22Rv1 (cell line): ENCODE measurements around the gene DYNLL1.
A peak's percentile ranks its signal among the peaks of the same experiment; 100 is the strongest.
"Not testable (repeated sequence)": the region's sequence is repeated elsewhere in the genome, so short reads cannot be mapped to it uniquely, and the experiment has no call there.

Source experiments
- H3K27ac ChIP-seq: fragments of 450-650 bp; 2 replicates; pipeline ENCODE4 v1.5.1; 2017
- CTCF ChIP-seq: fragments of 450-650 bp; IDR thresholded peaks from 2 replicates; pipeline ENCODE4 v1.5.1; 2017; ENCODE audit warnings: mild to moderate bottlenecking
- ZFX ChIP-seq: fragments of 450-650 bp; IDR thresholded peaks from 2 replicates; pipeline ENCODE4 v1.6.1; 2017; ENCODE audit warnings: antibody characterized with exemption, borderline replicate concordance

Gene DYNLL1

GRCh38 chr12:120498870-120499515 lies 3.1 kb downstream of the DYNLL1 start:
- H3K27ac ChIP-seq = peak overlapping the region; percentile 79
- TF ChIP-seq CTCF (no peak), ZFX (no peak)

- TF ChIP-seq CTCF (no peak), ZFX (no peak)
- peak overlapping the region; percentile 79; the same call in 1 of the 2 replicates for H3K27ac ChIP-seq
Measured at GRCh38 chr12:120500581-120500980, 4.7 kb downstream of the DYNLL1 start.

GRCh38 chr12:120504587-120504986 lies 8.7 kb downstream of the DYNLL1 start:
- H3K27ac ChIP-seq = no peak overlapping the region
- TF ChIP-seq ZFX = no peak
- TF ChIP-seq CTCF = no peak

- TF ChIP-seq ZFX (no peak), CTCF (no peak)
- H3K27ac ChIP-seq = 0 out of 2 replicates have a peak overlapping the region, but pooled peaks have one; percentile 14
Measured at GRCh38 chr12:120508537-120508936, 12.6 kb downstream of the DYNLL1 start.

GRCh38 chr12:120514002-120514401 lies 18.1 kb downstream of the DYNLL1 start:
- no peak overlapping the region for H3K27ac ChIP-seq
- TF ChIP-seq CTCF (no peak), ZFX (no peak)

GRCh38 chr12:120515496-120515895 lies 19.6 kb downstream of the DYNLL1 start:
- H3K27ac ChIP-seq = no peak overlapping the region
- TF ChIP-seq CTCF = no peak
- TF ChIP-seq ZFX = no peak

- not testable (repeated sequence) for H3K27ac ChIP-seq
Measured at GRCh38 chr12:120519324-120519723, 23.4 kb downstream of the DYNLL1 start.

GRCh38 chr12:120522568-120522967 lies 26.7 kb downstream of the DYNLL1 start:
- TF ChIP-seq CTCF (no peak), ZFX (no peak)
- no peak overlapping the region for H3K27ac ChIP-seq
